Upper lobe of left lung (tissue), 4 donors: ENCODE results near the gene BLVRB.

ENCODE experiments used
- POLR2A ChIP-seq, 4 donors: fragments of 450-650 bp; IDR thresholded peaks; one replicate each; pipeline ENCODE4 v1.5.1; 2016 to 2017; ENCODE audit warnings: antibody characterized with exemption in 4 of 4, mild to moderate bottlenecking in 2 of 4
- POLR2AphosphoS5 ChIP-seq, 2 donors: sonication (generic); formaldehyde crosslinking; IDR thresholded peaks; one replicate each; pipeline ENCODE4 v1.5.1; 2017; ENCODE audit warnings: antibody characterized with exemption in 2 of 2
- TF ChIP-seq, protein P1 (sequence below), 6 experiments: fragments of 450-650 bp in 4 of 6; fragments of 200-600 bp in 2 of 6; sonication (generic) in 2 of 6; IDR thresholded peaks; one replicate each; pipeline ENCODE4 v1.5.1; 2016 to 2019; ENCODE audit warnings: antibody characterized with exemption in 6 of 6

DNA sequence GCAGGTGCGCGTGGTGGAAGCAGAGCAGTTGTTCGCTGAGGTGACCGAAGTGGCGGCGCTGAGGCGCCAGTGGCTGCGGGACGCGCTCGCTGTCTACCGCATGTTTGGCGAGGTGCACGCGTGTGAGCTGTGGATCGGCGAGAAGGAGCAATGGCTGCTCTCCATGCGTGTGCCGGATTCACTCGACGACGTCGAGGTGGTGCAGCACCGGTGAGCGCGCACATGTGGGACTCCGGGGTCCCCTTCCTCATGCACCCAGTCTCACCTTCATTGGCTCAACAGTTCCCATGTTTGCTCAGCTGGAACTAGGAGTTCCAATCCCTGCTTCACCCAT is 47.8 kb upstream of the BLVRB start:
- TF ChIP-seq, protein P1, sequence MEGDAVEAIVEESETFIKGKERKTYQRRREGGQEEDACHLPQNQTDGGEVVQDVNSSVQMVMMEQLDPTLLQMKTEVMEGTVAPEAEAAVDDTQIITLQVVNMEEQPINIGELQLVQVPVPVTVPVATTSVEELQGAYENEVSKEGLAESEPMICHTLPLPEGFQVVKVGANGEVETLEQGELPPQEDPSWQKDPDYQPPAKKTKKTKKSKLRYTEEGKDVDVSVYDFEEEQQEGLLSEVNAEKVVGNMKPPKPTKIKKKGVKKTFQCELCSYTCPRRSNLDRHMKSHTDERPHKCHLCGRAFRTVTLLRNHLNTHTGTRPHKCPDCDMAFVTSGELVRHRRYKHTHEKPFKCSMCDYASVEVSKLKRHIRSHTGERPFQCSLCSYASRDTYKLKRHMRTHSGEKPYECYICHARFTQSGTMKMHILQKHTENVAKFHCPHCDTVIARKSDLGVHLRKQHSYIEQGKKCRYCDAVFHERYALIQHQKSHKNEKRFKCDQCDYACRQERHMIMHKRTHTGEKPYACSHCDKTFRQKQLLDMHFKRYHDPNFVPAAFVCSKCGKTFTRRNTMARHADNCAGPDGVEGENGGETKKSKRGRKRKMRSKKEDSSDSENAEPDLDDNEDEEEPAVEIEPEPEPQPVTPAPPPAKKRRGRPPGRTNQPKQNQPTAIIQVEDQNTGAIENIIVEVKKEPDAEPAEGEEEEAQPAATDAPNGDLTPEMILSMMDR (IDR thresholded peaks at IDR 0.05), result no peak
- no peak for TF ChIP-seq POLR2AphosphoS5 (IDR thresholded peaks at IDR 0.05)
- no peak for TF ChIP-seq POLR2A (IDR thresholded peaks at IDR 0.05)
